ENCODE measurements around the gene MAPKAP1.

Gene MAPKAP1

GRCh38 chr9:125472926-125473701, 233.9 kb downstream of the MAPKAP1 start:
- no peak for DNase-seq

DNA sequence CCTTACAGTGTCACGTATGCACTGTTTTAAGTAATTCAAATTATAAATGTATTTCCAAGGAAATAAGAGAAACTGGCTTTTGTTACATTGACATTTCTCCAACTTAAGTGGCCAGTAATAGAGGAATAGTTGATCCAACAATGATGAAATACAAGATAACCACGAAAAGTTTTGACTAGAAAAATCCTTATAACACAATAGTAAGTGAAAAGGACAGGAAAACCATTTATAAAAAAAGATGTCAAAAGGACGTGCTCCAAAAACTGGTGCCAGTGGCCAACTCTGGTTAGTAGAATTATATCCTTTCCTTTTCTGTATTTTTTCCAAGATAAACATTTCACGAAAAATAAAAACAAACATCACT, 234.5 kb downstream of the MAPKAP1 start:
- no peak for DNase-seq

DNA sequence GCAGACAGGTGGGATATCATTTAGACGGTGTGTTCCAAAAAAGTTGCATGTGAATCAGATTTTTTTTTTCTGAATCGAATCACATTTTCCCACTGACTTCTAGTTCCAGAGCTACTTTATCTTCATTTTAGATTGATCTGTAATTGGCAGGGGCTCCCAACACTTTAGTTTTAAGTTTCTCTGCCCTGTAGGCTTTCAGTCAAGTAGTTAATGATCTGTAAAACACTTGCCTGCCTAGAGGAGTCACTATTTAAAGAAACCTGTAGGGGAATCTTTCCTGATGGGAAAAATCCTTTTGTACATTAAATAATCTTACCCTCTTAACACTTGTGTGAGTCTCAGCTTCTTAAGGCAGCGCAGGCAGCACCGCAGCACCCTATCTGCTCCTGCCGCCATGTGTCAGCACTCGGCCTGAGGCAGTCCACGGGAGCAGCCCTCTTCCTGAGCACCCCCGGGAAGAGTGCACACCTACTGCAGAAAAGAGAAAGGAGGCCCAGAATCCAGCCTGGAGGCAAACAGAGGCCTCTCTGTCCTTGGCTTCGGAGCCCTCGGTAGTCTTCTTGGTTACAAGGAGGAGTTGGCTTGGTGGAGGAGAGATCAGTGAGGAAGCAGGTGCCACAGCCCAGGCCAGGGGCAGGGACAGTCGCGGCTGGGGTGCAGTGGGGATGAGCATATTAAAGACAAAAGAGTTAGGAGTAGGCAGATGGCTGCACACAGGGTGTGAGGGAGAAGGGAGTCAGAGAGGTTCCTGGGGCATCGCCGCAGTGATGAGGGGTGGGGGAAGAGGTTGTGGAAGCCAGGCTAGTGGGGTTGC, 236.0 kb downstream of the MAPKAP1 start:
- DNase-seq = no peak

DNA sequence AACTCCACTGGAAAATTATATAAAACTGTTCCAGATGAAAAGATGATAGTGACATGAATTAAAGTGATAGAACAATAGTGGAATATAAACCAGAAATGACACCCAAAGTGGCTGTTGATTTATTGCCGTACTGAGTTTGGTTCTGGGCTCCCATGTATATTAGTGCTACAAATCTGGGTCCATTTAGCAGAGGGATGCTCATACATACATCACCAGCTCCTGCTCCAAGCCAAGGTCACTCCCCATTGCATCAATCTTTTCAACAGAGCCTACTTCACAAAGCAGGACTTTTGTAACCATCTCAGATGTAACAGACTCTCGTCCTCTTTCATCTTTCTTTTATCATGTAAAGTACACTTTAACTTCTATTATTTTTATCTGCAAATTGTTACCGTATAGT, 236.8 kb downstream of the MAPKAP1 start:
- DNase-seq = no peak

DNA sequence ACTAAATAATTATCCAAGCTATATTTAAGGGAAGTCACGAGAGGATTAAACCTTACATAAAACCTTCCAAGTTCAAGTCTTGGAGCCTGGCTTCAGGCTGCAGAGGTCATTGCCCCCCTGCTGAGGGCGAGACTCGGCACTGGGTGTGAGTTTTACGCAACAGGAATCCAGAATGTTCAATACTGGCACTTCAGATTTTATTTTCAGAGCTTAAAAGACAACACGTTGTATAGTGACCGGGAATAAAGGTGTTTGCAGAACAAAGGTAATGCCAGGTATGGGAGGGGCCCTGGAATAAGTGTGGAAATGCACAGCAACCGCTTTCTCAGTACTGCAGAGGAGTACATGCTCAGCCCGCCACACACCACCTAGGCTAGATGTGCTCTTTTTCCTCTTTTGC, 238.4 kb downstream of the MAPKAP1 start:
- DNase-seq = no peak

DNA sequence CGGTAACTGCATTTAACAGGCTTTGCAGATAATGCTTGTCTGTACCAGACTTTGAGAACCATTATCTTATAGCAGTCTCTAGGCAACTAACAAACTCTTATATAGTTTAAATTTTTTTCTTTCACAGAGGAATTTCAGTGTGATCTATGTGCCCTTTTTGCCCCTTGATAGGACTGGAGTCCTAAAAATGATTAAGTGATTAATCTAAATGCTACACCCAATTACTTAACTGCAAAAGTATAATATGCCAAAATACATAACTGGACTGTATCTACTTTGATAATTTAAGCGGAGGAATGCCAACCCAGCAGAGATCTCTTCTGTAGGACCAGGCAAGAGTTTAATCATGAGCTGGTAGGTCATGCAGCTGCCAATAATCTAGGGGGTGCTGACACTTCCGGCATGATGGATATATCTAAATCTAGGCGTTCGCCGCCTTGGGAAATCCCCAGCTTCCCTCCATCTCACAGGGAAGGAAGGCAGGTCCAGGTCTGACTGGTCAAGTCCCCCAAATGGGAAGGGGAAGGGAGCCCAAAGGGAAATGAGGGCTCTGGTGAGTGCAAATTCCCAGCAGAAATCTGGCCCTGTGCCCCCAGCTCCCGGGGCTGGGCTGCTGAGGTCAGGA, 239.8 kb downstream of the MAPKAP1 start:
- DNase-seq = no peak

- DNase-seq = no peak
Measured at GRCh38 chr9:125466411-125466810, 240.6 kb downstream of the MAPKAP1 start.

- DNase-seq = no peak
Measured at GRCh38 chr9:125464591-125465385, 242.2 kb downstream of the MAPKAP1 start.

DNA sequence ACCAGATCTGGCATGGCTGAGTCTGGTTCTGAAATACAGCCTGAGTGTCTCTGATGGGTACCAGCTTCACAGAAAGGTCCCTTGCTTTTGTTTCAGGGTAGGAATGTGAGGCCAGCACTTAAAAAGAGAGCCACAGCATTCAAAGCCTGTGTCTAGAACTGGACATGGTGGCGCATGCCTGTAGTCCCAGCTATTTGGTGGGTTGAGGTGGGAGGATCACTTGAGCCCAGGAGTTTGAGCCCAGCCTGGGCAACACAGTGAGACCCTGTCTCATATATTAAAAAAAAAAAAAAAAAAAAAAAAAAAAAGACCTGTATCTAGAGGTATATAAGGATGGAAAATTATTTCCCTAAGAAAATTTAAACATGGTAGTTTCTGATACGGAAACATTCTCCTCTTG, 243.1 kb downstream of the MAPKAP1 start:
- no peak for DNase-seq

DNA sequence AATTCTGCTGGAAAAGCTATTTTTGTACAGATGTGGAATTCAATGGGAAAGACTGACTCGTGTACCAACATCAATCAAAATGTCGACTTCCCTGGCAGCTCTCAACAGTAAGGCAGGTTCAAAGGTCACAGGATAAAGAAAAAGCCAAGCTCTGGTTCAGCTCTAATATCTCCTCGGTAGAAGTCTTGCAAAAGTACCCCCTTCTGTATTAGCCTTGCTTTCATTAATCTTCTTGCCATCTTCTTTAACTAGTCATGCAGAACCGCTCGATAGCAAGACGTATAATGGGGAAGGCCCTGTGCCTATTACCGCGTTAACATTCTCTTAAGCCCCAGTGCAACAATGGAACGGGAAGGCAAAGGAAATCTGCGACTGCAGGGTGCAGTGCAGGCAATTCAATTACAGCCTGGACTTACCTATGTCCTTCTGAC, 244.1 kb downstream of the MAPKAP1 start:
- no peak for DNase-seq

- no peak for DNase-seq
Measured at GRCh38 chr9:125461636-125462190, 245.3 kb downstream of the MAPKAP1 start.

DNA sequence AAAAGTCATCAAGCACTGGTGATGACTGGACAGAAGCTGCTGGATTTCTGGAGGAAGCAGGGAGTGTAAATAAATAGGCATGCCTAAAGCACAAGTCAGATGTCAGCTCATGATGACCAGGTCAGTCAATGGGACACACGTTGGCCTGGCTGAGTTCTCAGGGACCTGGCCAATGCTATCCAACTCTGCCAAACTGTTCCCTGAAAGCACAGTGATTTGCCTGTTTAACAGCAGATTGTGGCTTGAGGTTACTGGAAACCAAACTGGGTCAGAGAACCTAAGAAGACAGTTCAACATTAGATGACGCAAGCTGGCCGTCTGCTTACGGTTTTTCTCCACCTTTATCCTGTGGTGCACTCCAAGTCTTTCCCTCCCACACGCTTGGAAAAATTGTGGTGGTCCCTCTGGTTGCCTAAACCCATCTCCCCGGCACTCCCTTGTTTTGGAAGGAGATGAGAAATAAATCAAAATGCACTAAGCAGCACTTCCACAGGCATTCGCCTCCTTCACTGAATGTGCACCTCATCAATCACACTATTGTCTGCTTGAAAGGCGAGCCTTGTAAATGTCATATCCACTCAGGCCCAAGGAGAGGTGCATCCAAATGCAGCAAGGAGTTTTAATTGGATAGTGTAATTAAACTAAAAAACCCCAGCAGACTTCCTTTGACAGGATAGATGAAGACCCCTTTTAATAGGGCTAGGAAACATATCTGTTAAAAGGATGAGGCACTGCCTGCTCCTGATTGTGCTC, 245.9 kb downstream of the MAPKAP1 start:
- DNase-seq = no peak

GRCh38 chr9:125460346-125460745, 246.7 kb downstream of the MAPKAP1 start:
- no peak for DNase-seq

DNA sequence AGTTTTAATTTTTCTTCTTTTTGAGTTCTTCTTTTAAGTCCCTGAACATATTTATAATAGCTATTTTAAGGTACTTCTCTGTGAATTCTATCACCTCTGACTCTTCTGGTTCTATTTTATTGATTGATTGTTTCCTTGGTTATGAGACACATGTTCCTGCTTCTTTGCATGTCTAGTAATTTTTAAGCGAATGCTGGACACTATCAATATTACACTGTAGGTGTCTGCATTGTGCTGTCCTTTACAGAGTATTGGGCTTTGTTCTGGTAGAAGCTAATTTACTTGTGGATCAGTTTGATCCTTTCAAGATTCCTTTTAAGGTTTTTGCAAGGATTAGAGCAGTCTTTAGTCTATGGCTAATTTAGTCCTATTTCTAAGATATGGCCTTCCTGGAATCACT, 249.7 kb downstream of the MAPKAP1 start:
- DNase-seq = no peak

- no peak for DNase-seq
Measured at GRCh38 chr9:125455876-125456275, 251.1 kb downstream of the MAPKAP1 start.

DNA sequence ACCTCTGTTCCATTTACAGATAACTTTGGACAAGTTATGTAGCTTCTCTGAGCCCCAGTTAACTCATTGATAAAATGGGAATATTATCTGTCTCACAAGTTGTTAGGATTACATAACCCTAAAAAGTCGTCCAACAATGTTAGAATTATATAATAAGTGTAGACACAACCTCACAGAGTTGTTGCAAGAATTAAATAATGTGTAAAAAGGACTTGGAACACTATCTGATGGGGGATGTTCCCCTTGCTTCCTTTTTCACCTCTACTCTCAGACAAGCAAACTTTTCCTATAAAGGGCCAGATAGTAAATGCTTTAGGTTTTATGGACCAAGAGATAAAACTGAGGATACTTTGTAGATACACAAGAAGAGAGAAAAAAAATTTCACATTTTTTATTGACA, 251.9 kb downstream of the MAPKAP1 start:
- DNase-seq = no peak

- DNase-seq = no peak
Measured at GRCh38 chr9:125447202-125447802, 259.7 kb downstream of the MAPKAP1 start.

GRCh38 chr9:125446561-125447094, 260.4 kb downstream of the MAPKAP1 start:
- no peak for DNase-seq

- DNase-seq = no peak
Measured at GRCh38 chr9:125444956-125445506, 262.0 kb downstream of the MAPKAP1 start.

- DNase-seq = no peak
Measured at GRCh38 chr9:125444166-125444565, 262.8 kb downstream of the MAPKAP1 start.

DNA sequence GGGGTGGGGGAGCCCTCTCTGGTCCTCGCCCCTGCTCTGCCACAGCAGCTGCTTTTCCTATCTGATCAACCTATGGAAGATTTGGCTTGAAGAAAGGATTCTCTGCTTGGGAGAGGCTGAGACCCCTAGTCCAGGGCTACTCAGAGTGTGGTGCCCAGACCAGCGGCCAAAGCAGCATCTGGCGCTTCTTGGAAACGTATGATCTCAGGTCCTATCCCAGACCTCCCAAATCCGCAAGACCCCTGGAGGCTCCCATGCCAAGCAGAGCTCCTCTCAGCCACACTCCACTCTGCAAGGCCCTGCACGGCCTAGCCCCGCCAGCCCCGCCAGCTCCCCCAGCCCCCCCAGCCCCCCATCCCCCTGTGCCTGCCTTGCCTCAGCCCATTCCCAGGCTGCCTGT, 263.6 kb downstream of the MAPKAP1 start:
- DNase-seq = no peak

All from activated CD4-positive, alpha-beta T cell treated with anti-CD3 and anti-CD28 coated beads for 48 hours (primary cell).